ENCODE measurements around the gene KIAA0513.

The KIAA0513 gene

DNA sequence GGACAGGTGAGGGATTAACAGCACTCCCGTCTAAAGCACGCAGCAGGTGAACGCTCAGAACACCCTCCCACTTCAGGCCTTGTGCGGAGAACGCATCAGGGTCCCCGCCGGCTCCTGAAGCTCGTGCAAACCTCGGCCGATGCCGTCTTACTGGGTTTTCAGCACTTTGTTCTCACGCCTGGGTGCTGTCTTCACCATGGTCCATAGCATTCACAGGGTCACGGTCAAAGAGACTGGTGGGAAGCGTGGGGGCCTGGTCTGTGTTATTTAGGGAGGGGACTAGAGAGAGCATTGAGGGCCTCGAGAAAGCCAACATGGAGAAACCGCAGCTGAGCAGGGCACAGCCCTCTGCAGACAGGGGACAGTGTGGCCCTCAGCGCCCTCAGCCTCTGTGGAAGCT, 58.1 kb downstream of the KIAA0513 start:
- no peak for TF ChIP-seq GATA2 (IDR thresholded peaks at IDR 0.05; ENCODE audit: low read depth, low read length)
- TF ChIP-seq GATA3 (IDR thresholded peaks at IDR 0.05; ENCODE audit: low read depth, low read length): no peak

DNA sequence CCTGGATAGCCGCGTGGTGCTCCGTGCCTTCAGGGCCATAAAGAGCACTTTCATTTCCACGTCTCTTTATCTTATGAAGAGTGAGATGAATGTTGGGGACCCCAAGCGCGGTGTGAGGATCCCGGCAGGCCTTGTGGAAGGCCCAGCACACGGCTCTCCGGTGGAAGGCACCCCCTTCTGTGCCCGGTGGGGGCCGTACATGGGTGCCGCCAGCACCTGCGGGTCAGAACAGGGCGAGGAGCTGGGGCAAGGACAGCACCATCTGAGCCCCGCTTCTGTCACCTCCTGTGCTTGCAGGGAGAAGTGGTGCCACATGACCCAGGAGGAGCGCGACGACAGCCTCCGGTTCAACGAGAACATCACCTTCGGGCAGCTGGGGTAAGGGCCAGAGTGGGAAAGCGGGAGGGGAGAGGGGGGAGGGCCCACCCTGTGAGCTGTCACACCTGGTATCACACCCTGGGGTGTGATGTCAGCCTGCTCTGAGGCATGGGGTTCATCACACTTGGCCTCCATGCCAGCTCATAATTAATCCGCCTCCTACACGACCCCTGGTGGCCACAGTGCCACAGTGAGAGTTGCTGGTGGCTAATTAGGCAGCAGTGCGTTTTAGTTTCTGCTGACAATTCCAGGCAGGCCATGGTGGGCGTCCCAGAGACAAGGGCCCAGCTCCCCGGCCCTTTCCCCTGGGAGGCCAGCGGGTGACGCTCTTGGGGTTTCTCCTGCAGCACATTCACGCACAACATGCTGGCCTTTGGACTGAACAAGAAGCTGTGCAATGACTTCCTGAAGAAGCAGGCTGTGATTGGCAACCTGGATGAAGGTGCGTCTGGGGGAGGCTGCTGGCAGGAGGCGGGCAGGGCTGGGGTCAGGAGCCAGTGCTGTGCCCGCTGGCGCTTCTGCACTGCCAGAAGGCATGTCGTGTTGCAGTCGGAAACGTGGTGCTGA, 59.0 kb downstream of the KIAA0513 start:
- TF ChIP-seq GATA2 (IDR thresholded peaks at IDR 0.05; ENCODE audit: low read depth, low read length) (no peak), GATA3 (IDR thresholded peaks at IDR 0.05; ENCODE audit: low read depth, low read length) (no peak)

DNA sequence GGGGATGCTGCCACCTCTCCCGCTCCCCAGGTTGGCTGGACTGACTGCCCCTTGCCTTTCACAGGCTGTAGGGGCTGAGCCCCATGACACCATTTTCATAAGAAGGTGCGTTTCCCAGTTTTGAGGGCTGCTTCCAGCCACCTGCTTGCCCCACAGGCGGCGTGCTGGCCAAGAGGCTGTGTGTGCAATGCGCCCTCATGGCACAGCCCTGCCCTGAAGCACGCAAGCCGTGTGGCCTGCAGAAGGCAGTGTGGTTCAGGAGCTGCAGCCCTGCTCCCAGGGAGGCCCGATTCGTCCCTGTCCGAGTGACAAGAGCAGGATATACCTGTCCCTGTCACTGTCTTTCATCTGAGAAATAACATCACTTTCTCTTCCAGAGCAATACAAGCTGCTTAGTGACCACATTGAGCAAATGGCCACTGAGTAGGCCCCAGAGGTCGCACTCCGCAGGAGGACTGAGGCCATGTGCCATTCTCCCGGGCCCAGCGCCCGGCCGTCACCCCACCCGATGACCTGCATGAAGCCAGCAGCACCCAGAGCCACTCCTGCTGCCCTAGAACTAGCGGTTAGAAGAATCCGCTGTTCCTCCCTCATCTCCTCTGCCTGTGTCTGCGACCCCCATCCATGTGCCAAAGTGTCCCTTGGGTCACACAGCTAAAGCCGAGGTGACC, 60.4 kb downstream of the KIAA0513 start:
- TF ChIP-seq GATA2 (IDR thresholded peaks at IDR 0.05; ENCODE audit: low read depth, low read length): no peak
- no peak for TF ChIP-seq GATA3 (IDR thresholded peaks at IDR 0.05; ENCODE audit: low read depth, low read length)

DNA sequence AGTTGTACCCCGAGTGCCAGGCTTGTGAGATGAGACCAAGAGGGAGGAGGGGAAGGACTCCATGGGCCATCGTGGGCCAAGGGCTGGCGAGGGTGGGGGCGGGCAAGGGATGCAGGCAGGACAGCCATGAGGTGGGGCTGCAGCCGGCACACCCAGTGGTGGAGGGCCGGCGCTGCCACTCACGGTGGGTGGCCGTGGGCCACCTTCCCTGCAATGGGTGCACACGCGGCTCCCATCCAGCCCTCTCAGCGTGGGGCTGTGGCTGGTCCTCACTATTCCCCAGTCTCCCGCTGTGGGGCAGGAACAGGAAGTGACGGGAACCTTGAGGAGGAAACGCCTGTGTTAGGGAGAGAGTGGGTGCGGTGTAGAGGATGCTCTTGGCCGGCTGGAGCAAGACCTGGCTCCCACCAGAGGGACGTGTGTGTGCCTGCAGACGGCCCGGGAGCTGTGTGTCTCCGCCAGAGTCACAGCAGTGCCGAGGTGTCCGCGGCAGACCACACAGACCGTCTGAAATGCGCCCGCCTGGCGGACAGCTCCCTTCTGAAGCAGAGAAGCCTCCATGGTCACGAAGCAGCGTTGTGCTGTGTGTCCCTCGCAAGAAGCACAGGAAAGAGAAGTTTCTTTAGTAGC, 61.1 kb downstream of the KIAA0513 start:
- TF ChIP-seq GATA2 (IDR thresholded peaks at IDR 0.05; ENCODE audit: low read depth, low read length): no peak
- TF ChIP-seq GATA3 (IDR thresholded peaks at IDR 0.05; ENCODE audit: low read depth, low read length): no peak

DNA sequence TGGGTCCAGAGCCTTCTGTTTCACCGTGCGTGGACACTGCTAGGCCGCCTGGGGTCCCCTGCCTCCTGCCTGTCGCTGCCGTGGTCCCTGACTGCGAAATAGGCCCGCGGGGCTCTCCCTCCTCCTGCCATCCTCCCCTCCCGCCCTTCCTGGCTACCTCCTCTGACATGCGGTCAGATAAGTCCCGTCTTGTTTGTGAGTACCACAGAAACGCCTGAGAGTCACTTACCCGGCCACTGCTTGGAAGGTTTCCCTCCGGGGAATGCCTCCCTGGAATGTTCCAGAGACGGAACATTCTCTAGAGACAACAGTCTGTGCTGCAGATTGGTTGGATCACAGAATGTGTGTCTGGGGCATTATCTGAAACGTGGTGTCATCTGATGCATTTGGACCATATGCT, 61.9 kb downstream of the KIAA0513 start:
- TF ChIP-seq GATA3 (IDR thresholded peaks at IDR 0.05; ENCODE audit: low read depth, low read length): no peak
- TF ChIP-seq GATA2 (IDR thresholded peaks at IDR 0.05; ENCODE audit: low read depth, low read length): no peak

DNA sequence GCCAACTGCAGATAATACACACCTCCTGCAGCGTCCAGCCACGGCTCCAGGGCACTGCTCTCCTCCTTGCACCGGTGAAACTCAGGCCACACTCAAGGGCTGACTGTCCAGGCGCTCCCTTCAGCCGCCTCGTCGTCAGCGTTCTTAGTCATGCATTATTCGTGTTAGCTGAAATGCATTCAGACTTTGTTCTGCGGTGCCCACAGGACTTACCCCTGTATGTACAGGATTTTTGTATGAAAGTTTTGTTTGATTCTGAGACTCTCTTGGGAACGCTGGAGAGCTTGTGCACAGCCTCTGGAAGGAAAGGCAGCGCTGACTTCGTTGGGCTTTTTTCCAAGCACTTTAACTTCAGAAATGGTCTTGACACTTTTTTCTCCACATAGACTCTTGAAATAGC, 62.6 kb downstream of the KIAA0513 start:
- TF ChIP-seq GATA3 (IDR thresholded peaks at IDR 0.05; ENCODE audit: low read depth, low read length): no peak
- TF ChIP-seq GATA2 (IDR thresholded peaks at IDR 0.05; ENCODE audit: low read depth, low read length): no peak

DNA sequence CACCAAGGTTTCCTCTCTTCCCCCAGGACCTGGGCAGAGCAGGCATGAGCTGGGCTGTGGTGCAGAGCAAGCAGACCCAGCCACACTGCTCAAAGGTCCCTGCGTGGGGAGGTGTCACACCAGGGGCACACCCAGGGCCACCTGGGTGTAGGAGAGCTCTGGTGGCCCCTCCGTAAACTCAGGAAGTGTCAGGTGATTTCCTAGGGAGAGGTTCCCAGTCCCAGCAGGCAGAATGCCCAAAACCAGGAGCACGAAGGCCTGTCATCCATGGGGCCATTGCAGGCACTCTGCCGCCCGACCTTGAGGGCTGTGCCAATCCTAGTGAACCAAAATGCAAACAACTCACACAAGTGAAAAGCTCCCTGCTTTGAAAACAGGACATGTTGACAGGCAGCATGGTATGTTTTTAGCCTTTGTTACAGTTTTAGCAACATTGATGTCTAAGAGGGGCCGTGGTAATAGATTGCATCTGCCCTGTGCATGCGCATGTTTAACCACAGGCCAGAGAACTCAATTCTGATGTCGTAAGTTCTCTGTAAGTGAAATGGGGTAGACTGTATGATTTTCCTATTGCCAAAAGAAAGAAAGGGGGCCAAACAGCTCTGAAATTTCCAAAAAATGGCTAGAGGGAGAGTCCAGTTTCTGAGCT, 63.4 kb downstream of the KIAA0513 start:
- TF ChIP-seq GATA2 (IDR thresholded peaks at IDR 0.05; ENCODE audit: low read depth, low read length) (no peak), GATA3 (IDR thresholded peaks at IDR 0.05; ENCODE audit: low read depth, low read length) (no peak)

DNA sequence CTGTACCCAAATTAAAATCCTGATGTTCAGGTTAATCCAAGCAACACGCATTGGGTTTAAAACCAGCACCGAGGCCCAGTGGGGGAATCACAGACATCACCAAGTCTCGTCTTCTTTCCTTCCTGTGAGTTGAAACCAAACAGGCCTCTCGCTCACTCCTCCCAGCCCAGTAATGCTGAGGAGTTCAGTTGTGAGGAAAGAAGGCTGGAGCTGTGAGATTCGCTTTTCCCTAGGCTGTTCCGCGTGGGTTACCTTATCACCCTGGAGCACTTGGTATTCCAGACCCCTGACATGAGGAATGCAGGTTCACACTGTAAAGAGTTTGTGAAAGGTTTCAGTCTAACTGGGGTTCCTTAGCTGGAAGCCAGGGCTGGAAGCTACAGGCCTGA, 63.9 kb downstream of the KIAA0513 start:
- TF ChIP-seq GATA3 (IDR thresholded peaks at IDR 0.05; ENCODE audit: low read depth, low read length) (no peak), GATA2 (IDR thresholded peaks at IDR 0.05; ENCODE audit: low read depth, low read length) (no peak)

DNA sequence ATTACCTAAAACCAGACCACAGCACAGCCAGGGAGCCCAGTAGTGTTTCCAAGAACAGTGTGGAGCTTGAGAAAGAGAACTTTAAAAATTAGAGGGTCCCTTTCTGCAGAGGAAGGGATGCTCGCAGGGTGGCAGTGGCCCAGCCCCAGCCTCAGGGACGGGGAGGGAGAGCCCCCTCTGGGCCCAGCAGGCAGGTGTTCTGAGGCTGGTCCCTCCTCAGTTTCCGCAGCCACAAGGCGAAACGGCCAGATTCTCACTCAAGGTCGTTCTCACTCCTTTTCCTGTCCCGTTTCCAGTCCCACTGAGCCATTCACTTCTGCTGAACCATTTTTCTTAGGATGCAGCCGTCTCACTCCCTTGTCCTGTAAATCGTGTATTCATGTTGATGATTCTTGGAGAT, 64.7 kb downstream of the KIAA0513 start:
- TF ChIP-seq GATA3 (IDR thresholded peaks at IDR 0.05; ENCODE audit: low read depth, low read length): no peak

DNA sequence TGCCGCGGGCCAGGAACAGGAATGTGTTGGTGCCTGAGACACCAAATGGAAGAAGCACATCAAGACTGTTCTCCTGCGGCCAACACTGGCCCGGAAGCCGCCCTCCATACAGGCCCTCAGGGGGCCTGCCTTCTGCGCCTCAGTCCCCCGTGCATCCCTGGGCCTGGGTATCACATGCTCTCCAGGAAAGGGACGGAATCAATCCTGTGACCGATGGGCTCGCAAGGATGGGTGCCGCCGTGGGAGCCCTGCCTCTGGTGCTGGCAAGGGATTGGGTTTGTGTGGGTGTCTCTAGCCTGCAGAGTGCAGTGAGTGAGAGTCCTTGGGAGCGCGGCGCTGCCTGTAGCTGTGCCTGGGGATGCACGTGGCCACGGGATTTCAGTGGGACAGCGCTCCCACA, 65.3 kb downstream of the KIAA0513 start:
- no peak for TF ChIP-seq GATA2 (IDR thresholded peaks at IDR 0.05; ENCODE audit: low read depth, low read length)
- TF ChIP-seq GATA3 (IDR thresholded peaks at IDR 0.05; ENCODE audit: low read depth, low read length): no peak

DNA sequence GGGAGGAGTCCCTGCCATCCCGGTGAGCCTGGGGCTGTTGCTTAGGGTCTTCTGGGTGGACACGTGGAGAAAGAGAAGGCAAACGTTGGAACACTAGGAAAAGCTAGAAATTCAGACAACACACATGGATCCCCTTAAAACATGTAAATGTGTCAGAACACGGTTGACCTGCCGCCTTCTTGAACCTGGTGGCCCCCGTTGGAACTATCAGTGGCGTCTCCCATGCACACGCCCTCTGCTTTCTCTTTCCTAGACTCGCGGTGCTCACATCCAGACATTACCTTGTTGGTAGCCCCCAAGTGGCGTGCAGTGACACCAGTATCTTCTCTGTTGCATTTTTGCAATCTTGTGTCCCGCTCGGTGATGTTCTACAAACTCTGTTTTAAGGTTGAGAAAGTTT, 66.1 kb downstream of the KIAA0513 start:
- no peak for TF ChIP-seq GATA2 (IDR thresholded peaks at IDR 0.05; ENCODE audit: low read depth, low read length)
- no peak for TF ChIP-seq GATA3 (IDR thresholded peaks at IDR 0.05; ENCODE audit: low read depth, low read length)

DNA sequence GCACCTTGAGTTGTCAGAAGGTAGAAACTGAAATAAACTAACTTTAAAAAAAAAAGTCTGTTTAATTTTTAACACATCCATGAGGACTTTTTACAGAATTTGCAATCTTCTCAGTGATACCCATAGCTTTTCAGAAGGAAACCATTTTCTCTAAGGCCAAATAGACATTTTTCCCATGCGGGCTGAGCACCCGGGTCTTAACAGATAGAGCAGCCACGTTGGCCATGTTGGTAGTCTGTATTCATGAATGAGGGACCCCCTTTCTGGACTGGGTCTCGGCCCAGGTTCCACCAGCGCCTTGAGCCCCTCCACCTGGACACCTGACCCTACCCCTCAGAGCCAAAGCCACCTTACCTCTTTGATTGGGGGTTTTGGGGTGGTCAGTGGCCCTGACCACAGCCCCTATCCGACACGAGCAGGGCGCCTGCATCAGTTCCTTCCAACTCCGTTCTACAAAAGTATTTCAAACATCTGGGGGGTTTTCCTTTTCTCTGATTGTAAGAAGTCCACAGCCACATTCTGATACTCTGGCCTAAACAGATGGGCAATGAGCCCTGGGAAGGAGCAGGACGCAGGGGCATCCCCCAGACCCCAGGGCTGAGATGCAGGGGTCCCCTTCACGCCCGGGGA, 66.7 kb downstream of the KIAA0513 start:
- TF ChIP-seq GATA2 (IDR thresholded peaks at IDR 0.05; ENCODE audit: low read depth, low read length) (no peak), GATA3 (IDR thresholded peaks at IDR 0.05; ENCODE audit: low read depth, low read length) (no peak)

DNA sequence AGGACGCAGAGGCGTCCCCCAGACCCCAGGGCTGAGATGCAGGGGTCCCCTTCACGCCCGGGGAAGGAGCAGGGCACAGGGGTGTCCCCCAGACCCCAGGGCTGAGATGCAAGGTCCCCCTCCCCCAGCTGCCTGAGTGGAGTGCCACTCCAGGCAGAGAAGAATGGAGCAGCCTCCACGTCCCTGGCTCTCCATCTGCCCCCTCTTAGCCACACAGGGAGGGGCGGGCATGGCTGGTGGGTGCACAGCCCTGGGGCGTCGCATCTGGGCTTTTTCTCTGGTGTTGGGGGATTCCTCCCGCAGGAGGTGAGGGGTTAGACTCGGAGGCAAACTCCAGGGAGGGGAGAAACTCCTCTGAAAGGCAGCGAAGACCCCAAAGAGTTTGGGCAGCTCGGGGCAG, 67.2 kb downstream of the KIAA0513 start:
- TF ChIP-seq GATA2 (IDR thresholded peaks at IDR 0.05; ENCODE audit: low read depth, low read length): no peak

DNA sequence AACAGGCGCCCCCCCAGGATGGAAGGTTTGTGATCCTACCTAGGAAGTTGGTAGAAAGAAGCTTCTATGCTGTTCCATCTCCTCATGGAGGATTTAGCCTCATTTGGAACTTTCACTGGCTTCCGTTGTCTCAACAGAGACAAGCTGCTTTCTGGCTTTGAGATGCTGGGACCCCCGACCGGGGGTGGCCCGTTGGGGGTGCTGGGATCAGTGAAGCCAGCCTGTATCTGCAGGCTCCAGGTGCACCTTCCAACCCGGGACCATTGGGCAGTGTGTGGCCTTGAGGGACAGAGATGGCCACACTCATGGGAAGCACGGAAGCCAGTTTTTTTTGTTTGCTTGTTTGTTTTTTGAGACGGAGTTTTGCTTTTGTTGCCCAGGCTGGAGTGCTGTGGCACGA, 69.3 kb downstream of the KIAA0513 start:
- TF ChIP-seq GATA3 (IDR thresholded peaks at IDR 0.05; ENCODE audit: low read depth, low read length) (no peak), GATA2 (IDR thresholded peaks at IDR 0.05; ENCODE audit: low read depth, low read length) (no peak)

All from SH-SY5Y (cell line).